Activated CD4-positive, CD25-positive, alpha-beta regulatory T cell treated with anti-CD3 and anti-CD28 coated beads, Interleukin-2, amount 50 U/mL, for 16 hours (primary cell): ENCODE results near the gene MYOZ1.
"Not testable (repeated sequence)": the region's sequence is repeated elsewhere in the genome, so short reads cannot be mapped to it uniquely, and the experiment has no call there.

Source experiments
- DNase-seq: peaks from one replicate; pipeline ENCODE4 v3.0.0-alpha.2; 2020; ENCODE audit warnings: low read depth, low spot score

MYOZ1 gene

DNA sequence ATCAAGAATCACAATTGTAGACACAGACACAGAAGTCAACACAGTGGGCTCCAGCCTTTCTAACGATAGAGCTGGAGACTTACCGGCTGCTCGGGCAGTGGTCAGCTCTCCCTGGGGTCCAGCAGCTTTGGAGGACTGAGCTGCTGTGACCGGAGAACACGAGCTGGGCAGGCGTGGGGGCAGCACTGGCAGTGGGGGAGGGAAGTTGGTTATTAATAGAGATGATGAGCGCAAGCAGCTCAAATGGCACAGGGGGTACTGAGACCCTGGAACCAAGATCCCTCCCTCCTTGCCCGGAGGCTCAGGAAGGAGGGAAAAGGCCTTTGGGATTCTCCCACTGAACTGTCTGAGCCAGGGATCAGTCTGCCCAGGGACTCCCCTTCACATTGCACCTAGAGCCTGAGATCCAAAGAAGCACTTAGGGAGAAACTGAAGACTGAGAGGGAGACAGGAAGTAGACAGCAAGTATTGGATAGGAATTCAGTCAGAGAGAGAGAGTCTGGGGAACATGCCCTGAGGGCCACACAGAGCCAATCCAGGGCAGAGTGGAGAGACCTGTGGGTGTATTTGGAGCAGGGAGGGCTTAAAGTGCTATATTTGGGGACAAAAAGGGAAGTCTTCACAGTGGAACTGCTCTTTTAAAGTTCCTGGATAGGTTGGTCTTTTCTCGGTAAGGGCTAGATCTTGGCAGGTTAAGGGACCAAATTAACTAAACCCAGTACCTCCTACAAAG is at the start of gene MYOZ1:
Gene MYOZ1 (minus strand): TSS at position 147 of the 733 bp plus-strand sequence. CDS start 1,457 bp downstream, outside the sequence.
- no peak for DNase-seq

DNA sequence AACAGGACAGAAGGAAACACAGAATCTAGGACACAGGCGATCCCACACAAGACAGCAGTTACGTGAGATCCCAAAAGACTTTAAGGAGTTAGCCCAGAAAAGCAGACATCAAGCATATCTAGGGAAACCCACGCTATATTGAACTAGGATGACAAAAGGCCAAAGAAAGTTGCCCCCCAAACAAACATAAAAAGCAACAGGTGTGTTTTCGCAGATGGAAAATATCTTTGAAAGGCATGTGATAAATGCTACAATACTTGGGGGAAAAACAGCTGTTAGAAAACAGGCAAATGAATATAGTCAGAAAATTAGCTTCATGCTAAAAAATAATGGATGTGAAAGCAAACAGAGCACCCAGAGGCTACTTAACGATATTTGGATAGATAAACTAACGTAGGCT is 49.5 kb upstream of the MYOZ1 start:
- not testable (repeated sequence) for DNase-seq

DNA sequence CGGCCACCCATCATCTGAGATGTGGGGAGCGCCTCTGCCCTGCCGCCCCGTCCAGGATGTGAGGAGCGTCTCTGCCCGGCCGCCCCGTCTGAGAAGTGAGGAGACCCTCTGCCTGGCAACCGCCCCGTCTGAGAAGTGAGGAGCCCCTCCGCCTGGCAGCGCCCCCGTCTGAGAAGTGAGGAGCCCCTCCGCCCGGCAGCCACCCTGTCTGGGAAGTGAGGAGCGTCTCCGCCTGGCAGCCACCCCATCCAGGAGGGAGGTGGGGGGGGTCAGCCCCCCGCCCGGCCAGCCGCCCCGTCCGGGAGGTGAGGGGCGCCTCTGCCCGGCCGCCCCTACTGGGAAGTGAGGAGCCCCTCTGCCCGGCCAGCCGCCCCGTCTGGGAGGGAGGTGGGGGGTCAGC is 48.3 kb upstream of the MYOZ1 start:
- DNase-seq: not testable (repeated sequence)

GRCh38 chr10:73687641-73688040 is 46.4 kb upstream of the MYOZ1 start:
- not testable (repeated sequence) for DNase-seq

DNA sequence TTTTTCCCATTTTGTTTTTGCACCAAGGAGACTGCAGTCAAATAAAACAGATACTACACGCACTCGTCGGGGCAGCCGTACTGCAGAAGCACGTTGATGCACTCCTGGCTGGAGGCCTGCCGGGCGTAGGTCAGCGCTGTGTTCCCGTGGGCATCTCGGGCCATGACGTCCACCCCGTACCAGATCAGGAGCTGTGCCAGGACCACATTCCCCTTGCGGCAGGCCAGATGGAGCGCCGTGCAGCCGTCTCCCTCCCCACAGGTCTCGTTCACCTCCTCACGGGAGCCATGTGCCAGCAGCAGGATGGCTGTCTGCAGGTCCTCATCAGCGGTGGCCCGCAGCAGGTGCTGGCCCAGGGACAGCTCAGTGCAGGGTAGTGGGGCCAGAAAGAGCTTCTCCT is 33.3 kb upstream of the MYOZ1 start:
- not testable (repeated sequence) for DNase-seq

GRCh38 chr10:73668378-73668777 is 27.1 kb upstream of the MYOZ1 start:
- DNase-seq: not testable (repeated sequence)

DNA sequence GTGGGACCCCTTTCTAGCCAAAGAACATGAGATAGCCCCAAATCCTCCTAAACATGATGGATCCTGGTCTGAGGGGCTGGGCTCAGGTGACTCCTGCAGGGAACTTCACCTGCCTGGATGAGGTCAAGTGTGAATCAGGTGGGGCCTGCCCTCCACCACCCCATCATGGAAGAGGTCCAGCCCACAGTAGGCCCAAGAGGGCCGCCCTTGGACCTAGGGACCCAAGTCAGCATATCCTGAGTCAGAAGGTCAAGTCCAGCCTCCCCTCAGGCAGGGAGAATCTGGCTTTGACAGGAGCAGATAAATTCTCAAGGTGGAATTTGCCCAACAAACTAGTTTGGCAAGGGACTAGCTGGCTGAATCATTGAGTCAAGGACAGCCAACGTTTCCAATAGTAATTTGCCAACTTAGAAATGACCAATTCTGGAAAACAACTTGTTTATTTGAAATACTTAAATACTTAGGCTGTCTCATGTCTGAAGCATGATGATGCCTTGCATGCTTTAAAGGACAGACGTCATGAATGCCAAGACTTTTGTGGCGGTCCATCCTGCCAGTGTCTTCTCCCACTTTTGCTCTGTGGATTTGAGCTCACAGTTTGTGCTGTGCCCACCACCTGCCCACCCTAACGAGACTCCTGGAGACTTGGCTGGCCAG is 25.0 kb upstream of the MYOZ1 start:
- not testable (repeated sequence) for DNase-seq

GRCh38 chr10:73665581-73665980 is 24.3 kb upstream of the MYOZ1 start:
- not testable (repeated sequence) for DNase-seq

DNA sequence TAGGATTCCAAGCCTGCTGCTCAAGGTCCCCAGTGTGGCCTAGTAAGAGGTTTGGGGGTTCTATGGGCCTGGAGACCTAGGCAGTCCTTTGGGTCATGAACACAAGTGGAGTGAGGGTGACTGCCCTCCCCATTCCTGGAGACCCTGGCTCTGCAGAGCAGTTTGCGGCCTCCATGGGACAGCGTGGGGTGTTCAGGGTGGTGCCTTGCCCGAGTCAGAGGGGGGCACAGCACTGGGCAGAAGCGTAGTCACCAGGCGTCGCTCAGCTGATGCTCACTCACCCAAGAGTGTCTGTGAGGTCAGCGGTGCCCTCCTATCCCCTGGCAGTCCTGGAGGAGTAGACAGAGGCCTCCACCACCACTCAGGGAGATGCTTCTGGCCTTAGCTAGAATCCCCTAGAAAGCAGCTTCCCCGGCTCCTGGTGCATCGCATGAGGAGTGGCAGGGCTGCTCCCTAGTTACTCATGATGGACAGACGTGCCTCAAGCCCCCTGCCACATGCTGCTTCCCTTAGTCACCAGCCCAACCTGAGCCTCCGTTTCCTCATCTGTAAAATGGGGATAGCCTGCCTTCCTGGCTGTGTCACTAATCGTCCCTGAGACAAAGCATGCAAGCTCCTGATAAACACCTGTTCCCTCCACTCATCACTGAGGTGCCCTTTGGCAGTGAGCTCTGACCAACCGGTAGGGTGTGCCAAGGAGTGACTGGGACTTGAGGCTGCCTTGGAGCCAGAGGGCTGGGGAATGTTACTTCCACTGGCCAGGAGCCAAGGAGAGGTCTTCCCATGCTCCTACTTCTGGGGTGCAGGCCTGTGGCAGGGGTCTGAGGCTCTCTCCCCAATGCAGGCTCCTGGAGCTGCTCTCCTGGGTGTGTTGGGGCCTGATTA is 23.1 kb upstream of the MYOZ1 start:
- not testable (repeated sequence) for DNase-seq

DNA sequence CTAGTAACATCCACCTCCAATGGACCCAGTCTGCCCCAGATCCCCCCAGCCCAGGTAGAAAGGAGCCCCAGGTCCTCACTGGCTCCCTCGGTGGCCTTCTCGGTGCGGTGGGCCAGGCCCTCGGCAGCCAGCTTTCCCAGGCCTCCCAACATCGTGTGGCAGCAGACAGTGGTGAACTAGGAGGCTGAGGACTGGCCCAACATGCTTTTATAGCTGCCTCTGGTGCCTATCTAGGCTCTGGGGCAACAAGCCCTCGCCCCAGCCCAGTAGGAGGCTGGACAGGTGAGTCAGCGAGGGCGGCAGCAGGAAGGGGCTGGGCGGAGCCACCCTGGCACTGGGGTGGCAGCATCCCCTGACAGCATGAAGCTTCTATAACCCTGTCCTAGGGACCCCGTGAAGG is 22.3 kb upstream of the MYOZ1 start:
- not testable (repeated sequence) for DNase-seq

- DNase-seq: not testable (repeated sequence)
These were observed 21.4 kb upstream of the MYOZ1 start for GRCh38 chr10:73662705-73663104.

DNA sequence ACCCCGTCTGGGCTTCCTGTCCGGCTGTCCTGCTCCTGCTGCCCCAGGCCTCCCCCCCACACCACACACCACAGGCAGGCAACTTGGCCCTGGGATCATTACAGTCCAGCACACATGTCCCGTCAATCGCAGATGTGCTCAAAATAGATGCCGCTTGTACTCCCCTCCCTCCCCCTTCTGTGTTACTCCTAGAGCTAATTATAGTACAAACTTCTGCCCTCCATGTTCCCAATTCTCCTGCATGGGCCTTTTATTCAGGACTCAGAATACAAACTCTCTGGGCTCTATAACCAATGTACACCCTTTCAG is 14.7 kb upstream of the MYOZ1 start, which contains the start of gene SYNPO2L:
Gene SYNPO2L (minus strand): TSS at position 40 of the 309 bp plus-strand sequence. CDS start 107 bp downstream, outside the sequence.
- no peak for DNase-seq

- no peak for DNase-seq
These were observed 14.1 kb upstream of the MYOZ1 start for GRCh38 chr10:73655257-73655989.

- DNase-seq: no peak
These were observed 12.4 kb upstream of the MYOZ1 start for GRCh38 chr10:73653701-73654100.

DNA sequence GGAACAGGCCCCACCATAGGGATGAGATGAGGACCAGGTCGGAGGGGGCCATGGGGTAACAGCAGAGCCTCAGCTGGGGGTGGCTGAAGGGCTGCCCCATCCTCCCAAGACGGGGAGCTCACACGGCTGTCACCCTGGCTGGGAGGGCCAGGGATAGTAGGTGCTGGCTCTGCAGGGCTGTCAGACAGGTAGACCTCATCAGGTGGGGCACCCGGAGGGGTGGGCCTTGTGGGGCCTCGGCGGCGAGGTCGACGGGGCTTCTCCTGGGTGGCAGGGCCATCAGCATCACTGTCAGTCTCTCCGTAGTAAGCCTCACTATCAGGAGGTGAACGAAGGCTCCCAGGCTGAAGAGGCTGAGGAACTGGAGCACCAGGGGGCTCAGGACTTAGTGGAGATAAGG is 11.9 kb upstream of the MYOZ1 start:
- no peak for DNase-seq

DNA sequence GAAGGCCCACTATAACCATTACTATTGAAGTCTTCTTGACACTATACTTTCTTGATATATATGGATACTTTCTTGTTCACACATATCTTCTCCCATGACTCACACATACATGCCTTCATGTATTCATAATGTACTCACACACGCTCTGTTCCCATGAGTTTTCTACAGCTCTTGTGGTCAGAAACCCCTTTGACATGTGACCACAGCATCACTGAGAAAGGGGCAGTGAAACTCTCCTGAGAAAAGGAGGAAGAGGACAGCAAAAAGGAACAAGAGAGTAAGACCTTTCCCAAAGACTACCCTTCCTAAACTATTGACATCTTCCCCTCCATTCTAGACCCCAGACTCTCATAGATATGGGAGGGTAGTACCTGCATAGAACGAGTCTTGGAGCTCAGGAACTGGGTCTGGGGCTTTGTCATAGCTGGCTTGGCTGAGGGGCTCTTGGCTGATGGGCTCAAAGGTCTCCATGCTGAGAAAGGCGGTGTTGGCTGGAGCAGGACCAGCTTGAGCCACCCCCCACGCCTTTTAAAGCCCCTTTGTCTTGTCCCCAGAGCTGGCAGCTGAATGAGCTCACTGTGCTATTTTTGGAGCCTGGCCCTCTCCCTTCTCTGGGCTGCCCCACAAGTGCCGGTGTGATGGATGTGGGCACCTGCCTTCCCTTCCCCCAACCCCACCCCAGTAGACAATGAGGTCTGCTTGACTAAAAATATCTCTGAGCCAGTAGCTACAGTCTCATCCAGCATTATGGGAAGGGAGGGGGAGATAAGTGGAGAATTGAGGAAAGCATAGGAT is 9.5 kb upstream of the MYOZ1 start:
- no peak for DNase-seq

GRCh38 chr10:73649876-73650536 is 8.7 kb upstream of the MYOZ1 start:
- no peak for DNase-seq

DNA sequence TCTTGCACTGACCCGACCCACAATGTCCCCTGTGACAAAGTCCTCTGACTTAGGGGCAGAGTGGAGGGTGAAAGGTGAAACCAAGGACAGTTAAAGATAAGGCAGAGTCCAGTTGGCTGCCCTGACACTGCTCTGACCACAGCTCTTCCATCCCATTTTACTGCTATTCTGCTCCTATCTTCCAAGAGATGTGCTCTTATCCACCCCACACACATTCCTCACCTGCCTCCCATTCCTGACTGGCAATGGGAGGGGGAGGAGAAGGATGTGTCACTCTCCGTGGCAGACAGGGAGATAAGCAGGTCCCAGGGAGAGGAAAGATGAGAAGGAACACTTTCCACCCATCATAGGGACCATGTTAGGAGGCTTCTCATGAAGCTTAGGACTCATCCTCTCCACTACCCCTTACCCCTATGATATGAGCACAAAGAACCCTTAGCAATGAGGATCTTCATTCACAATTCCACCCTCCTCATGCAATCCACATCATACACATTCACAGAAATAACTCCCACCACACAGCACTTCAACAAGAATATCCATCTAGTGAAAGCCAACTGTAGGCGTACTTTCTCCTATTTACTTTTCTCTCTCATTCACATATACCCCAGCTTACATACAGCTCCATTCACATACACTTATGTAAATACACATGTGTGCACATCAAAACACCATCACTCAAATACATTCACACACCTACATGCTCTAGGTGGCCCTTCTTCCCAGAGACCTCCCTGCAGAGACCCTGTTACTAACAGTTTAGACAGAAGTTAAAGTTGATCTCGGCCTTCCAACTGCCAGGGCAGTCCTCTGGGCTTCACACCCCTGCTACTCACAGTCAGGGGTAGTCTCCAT is 7.9 kb upstream of the MYOZ1 start:
- no peak for DNase-seq
